HG03280 (cell line): Measurements from ENCODE around the gene PACRG.

Experiments
- ATAC-seq: cut with Tn5 transposase; IDR thresholded peaks from one replicate; pipeline ENCODE4 v1.9.1; 2021; ENCODE audit warnings: mild to moderate bottlenecking, moderate library complexity; ENCODE audit not compliant: unreplicated experiment

The PACRG gene

DNA sequence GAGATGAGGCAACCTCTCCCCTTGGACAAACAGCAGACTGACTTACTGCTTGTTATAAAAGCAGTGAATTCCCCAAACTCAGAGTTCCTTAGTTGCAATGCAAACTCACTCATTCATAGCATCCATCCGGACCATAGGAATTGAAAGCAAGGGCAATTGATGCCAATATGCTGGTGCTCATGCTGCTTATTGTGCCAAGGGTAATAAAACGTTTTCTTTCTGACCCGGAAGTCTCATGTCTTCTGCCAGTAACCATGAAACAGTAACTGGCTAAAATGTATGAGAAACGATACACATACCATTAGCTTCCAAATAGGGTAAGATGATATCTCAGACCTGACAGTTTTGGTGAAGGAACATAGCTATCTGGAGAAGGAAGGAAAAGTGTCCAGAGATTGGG, 18.3 kb upstream of the PACRG start:
- ATAC-seq, result no peak

DNA sequence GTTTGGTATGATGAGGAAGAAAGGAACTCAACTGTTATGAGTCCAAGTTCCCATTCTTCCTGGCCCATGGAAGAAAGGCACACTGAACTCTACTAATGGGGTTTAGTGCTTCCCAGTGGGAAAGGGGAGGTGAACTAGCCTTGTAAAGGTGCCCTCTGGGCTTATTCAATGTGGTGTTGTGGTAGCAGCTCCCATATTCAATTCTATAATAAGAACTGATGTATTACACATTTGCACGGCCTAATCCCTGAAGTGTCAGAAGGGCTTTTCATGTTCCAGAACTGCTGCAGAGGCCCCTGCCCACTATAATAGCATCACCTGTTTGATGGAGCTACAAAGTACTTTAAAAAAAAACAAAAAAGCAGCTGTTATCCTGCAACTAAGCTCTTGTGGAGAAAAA, 17.4 kb upstream of the PACRG start:
- no peak for ATAC-seq

DNA sequence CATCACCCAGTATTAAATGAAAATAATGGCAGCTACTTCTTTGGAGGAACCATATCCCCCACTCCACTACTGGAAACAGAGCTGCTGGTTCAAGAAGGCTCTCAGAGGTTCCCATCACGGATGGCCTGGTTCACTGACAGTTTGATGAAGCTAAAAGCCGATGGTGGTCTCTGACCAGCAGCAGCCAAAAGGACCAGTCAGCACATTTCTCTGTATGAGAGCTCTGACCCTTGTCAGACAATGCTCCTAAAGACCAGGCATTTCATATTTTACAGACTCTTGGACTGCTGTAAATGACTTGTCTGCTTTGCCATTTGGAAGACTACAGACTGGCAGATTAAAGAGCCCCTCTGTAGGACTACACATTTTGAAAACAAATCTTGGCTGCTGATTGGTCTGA, 16.8 kb upstream of the PACRG start:
- no peak for ATAC-seq

DNA sequence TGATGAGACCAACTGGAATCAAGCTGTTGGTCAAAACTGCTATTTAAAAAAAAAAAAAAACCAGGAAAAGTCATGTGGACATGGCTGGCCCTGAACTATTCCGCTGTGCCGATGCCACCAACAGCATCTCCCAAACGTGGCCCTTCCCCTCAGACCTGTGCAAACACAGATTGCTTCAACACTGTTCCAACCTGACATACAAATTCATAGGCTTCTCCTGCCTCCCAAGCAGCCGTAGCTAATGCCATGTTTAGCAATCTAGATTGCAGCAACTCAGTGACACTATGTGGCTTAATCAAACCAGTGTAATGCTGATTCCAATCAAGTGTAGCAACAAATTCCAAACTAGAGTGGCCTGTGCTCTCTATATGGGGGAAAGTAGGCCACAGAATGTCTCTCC, 16.4 kb upstream of the PACRG start:
- ATAC-seq, result no peak

DNA sequence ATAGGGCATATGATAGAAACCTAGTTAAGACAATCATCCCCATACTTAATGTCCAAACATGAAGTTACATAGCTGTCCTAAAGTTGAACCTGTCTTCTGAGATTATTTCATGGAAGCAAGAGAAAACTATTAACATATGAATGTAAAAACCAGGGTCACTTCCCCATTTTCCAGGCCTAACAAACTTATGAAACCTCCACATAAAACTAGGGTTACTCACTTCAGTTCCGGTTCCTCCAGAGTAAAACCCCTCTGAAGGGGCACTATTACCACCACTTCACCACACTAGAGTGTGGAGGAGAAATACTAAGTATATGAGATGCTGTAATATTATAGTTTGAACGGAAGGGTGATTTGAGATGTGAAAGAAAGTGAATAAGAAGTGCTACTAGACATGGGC, 15.1 kb upstream of the PACRG start:
- ATAC-seq, result no peak

DNA sequence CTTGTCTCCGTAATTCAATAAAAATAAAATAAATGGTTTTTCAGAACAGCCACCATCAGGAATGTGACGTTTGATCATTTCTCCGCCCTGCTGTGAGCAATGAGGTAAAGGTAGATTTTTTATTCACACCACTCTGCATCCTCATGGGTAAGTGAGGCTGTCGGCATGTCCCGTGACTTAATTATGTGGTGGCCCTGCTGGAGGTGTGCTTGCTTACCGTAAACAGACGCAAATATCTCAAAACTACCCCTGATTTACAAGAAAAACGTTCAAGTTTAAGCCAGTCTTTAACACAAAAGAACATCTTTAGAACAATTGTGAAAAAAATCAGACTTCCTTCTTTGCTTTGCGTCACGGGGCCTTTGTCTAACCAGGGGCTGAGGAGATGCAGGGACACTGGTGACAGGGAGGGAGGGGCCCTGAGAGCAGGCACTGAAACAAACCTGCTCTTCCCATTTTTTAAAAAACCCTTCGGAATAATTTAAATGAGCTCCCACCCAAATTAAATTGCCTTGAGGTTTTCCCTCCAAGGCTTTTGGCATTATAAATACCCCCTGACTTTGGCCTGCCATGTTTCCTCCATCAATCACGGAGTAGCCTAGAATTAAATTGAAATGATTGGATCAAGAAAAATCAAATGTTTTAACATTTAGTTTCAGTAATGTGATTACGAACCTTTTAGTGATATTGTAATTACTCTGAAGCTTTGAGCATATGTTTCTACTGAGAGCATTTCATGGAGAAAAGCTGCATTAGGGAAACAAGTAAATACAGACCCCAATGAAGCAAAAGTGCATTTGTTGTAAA, 13.6 kb upstream of the PACRG start:
- ATAC-seq, result no peak

DNA sequence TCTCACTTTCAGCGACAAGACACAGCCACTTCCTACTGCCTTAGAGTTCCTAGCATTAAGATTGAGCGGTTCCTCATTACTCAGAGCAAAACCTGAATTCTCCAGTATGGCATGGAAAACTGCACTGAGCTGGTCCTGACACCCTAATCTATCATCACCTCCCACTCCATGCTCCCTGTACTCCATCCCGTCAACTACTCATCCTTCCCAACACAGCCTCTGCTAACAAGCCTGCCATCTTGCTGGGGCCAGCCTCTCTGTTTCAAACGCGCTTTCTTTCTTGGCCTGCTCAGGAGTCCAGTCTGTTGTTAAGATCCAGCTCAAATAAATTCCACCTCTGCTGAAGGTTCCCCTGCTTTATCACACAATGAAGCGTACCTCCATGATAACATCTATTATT, 12.2 kb upstream of the PACRG start:
- ATAC-seq, result no peak

DNA sequence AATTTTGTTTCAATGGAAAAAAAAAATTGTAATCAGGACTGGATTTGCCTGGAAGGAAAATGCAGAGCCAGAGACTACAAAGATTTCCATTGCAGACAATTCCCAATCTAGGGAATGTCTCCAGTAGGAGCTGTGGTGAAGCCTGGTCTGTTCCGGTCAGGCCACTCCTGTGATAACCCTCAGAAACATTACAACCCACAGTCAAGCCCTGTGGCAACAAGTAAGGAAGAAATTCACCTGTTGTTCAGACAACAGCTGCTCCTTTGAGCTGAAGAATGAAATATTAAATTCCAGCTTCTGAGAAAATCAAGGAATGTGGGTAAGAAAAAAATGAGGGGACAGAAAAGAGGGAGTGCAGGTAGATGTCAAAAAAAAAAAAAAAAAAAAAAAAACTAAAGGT, 8.2 kb upstream of the PACRG start:
- ATAC-seq, result no peak

DNA sequence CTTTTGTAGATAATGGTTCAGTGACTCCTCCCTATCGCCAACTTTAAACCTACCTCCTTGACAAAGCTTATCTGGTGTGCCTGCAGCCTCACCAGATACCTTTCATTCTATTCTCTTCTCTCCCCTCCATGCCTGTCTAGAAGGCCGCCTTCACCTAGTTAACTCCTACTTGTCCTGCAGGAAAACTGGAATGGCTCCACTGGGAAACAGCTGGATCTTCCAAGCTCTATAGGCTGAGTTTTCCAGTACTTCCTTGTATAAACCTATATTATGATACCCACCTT, 6.4 kb upstream of the PACRG start:
- no peak for ATAC-seq

DNA sequence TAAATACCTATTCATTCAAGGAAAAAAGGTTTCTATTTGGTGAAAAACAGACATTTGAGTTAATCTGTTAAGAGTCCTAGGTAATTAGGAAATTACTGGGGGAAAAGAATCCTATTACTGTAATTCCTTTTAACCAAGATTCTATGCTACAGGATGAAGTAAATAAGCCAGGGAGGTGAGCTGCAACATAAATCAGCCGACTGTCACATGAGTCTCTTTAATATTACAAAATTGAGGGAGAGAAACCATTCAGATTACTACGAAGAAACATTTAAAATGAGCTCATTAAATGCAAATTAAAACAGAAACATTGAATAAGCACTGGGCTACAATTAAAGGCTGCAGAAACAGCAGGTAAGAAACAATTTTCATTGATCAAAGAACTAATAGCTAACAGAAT, 5.5 kb upstream of the PACRG start:
- ATAC-seq, result no peak

DNA sequence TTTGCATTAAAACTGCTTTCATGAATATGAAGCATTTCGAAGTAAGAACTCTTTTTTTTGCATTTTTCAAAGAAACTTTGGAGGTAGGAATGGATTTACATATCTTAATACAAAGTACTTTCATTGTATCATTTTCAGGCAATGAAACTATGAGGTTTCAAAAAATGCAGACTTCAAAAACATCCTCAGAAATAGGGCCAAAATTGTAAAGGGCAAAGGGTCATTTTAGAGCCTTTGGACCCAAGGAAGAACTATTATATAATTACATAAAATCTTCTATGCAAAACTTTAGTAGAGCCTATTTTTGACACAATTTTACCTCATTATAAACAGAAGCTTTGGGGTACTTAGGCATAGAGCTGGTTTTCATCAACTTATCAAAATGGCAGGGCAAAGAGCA, 5.1 kb upstream of the PACRG start:
- no peak for ATAC-seq

DNA sequence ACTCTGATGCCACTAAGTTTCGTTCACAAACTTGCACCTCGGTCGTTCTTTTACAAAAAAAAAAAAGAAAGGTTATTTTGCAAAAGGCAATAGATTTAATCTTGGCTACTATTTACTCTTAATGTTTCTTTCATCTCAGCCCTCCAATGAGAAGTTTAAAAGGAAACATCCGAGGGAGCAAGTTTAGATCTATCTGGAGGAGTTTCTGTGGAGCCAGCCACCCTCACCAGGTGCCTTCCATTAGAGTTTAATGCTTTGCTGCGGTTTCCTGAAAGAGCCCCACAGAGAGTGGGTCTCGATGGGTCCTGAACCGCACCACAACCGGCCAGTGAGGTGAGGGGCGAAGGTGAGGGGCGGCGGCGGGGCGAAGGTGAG, 840 bp upstream of the PACRG start:
- no peak for ATAC-seq

DNA sequence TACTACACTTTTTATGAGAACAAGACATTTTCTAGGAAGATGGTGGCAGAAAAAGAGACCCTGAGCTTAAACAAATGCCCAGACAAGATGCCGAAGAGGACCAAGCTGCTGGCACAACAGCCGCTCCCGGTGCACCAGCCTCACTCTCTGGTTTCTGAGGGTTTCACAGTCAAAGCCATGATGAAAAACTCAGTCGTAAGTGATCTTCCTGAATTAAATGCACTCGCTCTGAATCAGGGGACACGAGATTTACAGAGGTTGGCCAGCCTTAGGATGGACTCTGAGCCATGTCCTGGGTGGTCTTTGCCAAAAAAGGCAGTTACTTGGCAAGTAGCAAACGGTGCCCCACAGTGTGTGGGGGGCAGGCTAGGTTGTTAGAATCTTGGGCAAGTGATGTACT, 423 bp downstream of the PACRG start:
- no peak for ATAC-seq

DNA sequence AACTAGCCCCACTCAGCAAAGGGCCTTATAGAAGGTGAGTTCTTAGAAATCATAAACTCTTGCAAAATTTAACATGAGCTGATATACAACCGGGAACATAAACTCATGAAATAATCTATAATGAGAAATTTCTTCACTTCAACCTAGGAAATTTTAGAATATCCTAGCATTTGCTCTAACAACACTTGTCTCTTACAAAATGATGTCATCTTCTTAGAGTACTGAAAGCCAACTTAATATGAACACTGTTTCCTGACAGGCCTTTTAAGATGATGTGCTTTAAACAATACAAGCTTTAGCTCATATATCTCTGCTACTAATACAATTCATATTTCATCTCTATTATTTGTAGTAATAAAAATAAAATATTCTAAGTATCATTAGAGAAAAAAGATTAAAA, 932 bp downstream of the PACRG start:
- ATAC-seq, result no peak

DNA sequence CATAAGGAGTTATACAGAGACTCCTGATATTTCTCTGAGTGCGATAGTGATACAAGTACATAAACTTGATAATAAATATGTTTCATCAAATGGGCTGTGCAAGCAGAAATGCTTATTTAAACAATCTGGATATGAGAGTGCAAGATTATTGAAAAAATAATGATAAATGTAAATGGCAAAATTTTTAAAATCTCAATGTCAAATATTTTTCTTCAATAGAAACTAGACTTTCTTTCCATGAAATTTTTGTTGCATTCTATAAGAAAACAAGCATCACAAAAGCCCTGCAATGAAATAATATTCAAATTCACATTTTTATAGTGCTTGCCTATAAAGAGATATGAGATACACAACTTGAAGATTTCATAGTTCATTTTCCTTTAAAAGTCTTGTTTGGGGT, 2.7 kb downstream of the PACRG start:
- ATAC-seq, result no peak

DNA sequence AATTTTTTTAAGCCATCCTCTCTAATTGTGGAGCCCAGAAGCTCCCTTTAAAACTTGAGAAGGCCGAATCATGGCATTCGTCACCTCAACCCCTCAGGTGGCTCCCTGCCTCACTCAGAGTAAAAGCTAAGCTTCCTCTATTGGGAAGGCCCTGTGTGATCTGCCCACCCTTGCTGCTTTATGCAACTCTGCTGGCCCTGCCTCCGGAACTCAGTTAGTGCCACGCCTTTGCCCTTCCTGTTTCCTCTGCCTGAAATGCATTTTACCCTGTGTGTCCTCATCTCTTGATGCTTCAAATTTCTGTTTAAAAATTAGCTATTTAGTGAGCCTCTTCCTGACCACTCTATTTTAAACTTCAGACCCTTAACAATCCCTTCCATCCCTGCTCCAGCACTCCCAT, 5.7 kb downstream of the PACRG start:
- no peak for ATAC-seq

DNA sequence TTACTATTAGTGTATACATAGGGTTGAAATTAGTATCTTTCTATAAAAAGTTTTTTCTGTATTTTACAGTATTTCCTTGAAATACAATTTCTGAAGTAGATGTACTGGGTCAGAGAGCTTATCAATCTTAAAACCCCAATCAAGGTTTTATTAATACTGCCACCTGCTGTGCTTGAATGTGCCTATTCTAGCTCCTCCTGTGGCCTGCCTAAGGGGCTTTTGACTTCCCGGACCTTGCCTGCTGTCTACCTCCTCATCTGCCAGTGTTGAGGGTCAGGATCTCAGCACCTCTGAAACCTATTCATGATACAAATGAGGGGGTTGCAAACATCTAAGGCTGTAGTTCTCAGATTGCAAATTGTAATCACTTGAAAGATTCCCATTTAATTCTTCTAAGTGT, 9.2 kb downstream of the PACRG start:
- no peak for ATAC-seq

DNA sequence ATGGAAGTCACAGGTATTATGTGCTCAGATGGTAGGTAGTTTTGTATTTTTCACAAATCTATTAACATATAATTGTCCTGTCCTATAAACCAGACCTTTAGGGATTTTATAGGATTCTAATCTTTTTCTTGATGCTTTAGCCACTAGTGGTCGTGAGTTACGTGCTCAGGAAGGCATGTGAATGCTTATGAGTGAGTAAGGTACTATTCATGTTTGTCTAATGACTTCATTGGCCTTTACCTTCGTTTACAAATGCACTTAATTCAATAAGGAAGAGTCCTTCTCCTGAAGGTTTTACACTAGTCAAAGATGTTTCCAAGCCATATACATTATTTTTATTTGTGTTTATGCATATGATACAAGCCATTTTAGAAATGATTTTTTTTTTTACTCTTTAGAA, 23.0 kb downstream of the PACRG start:
- ATAC-seq, result no peak

DNA sequence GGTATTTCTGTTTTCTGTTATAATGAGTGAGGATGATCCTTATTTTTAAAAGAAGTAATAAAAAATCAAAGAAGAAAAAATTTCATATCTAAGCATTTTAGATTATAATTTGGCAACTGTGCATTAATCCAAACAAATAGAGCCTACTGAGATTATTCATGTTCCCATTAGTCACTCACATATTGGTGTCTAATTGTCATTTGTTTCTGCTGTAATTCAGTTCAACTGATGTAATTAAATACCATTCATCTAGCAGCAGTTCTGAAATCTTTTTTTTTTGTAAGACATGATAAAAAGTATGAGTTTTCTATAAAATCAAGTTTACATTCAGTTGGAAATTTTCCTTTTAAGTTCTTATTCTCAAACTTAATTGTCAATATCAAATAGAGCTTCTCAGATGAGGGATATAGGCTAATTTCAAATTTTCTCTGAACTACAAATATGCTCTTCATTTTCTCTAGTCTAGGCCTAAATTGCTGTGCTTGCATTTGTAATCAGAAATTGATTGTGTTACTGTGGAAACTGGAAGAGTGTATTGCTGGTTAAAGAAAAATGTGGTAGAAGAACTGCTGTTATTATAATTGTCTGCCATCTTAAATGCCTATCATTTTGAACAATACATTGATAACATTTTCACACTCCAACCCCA, 23.6 kb downstream of the PACRG start:
- ATAC-seq, result no peak

DNA sequence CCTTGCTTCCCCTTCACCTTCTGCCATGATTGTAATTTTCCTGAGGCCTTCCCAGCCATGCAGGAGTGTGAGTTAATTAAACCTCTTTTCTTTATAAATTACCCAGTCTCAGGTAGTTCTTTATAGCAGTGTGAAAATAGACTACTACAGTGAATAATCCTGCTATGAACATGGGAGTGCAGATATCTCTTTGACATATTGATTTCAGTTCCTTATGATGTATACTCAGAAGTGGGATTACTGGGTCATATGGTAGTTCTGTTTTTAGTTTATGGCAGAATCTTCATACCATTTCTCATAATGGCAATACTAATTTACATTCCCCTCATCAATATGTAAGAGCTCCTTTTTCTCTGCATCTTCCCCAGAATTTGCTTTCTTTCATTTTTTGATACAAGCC, 26.0 kb downstream of the PACRG start:
- ATAC-seq, result no peak

DNA sequence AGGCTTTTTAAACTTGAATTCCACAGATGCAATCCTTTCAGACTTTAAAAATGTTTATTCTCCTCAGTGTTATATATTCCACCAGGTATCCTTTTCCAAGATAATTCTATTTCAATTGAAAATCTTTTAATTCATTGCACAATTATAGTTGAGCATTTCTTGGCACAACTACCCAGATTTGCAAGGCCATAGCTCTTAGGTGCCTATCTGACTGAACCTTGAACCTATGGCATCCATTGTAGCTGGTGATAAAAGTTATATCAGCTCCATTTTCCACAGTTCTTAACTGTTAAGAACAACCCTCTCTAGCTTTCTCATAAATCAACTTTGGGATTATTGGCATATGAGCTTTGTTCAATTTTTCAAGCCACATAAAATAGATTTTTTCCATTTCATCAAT, 42.4 kb downstream of the PACRG start:
- ATAC-seq, result no peak

DNA sequence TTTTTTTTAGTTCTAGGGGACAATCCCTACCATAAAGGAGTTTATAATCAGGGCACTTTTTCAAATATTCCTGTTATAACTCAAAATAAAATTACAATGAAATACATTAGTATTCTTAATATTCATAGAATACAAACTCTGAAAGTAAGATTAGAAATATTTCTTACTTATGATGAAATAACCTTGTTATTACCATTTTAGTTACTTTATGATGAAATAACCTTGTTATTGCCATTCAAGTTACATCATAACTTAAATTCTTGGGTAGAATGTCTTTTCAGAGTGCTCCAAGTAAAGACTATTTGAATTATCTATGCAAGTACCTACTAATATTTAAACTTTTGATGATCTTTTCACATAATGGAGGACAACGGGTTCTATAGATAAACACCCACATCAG, 43.2 kb downstream of the PACRG start:
- no peak for ATAC-seq

DNA sequence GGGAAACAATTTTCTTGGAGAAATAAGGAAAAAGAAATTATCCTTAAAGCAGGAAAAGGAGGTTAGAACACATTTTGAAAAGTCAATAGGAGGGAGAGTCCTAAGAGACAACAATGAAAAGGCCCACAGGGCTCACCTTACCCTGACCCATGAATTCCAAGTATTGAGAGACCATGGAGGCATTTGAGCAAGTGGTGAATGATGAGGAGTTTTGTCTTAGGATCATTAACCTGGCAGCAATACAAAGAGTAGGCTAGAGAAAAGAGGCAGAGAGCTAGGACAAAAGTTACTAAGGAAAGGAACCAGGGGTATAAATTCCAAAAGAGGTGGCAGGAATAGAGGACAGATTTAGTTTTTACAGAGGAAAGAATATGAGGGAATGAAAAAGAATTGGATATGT, 44.7 kb downstream of the PACRG start:
- ATAC-seq, result no peak
